ENCODE measurements around the gene ILK.

Gene ILK

DNA sequence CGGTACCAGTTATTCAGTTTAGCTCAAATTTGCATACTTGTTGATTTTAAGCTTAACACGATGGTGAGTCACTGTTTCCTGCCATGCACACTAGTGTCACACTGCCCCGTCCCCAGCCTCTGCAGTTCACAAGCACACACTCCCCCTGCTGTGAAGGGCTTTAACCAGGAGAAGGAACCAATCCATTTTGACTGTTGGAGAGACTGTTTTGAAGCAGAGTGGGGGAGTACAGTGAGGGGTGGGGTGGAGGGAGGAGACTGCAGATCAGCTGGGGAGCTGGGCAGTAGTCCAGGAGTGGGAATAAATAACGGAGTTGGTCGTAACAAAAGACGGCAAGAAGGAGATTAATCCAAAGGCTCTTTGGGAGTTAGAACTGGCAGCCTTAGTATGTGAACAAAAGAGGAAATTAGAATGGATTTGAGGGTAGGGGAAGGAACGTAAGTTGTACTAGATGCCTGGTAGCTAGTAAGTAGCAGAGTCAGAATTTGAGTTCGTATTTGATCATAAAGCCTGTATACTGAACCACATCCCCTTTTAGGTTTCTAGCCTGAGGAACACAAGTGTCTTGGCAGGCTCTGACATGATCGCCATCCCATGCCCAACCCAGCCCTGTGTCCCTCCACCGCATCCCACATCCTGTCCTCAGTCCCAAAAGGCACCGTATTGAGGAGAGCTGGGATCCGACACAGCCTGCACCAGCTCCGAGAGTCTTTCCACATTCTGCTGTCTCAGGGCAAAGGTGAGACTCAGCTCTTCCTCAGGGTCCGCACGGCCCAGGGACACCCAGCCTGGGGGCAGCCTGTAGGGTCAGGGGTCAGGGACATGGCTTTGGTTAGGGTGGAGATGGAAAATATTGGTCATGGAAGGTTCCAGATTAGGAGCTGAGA, 14.8 kb downstream of the ILK start:
- Histone ChIP-seq H3K4me2 (peak overlapping the region; percentile 95 to 100 (median 97)), H3K9me3 (replicated peaks in 1 of 11) (no peaks in the 10 kb centered on the region), H3K27ac (peak overlapping the region; percentile 65 to 96 (median 86)), H3K4me3 (peak overlapping the region; percentile 73 to 96 (median 80)), H3K27me3 (no peaks in the 10 kb centered on the region), H4K20me1 (peaks cover 0 to 40% (median 0%) of the 10 kb centered on the region in 11 experiments; a peak in 6 of 22 replicates), H3K9ac (peak overlapping the region; percentile 83 to 95 (median 85)), H3K36me3 (peaks cover 16 to 45% (median 34%) of the 10 kb centered on the region in 11 experiments), H3K4me1 (peaks cover 32 to 70% (median 50%) of the 10 kb centered on the region in 10 experiments)
- no peak for TF ChIP-seq Cebpa-rat (IDR thresholded peaks at IDR 0.05)

DNA sequence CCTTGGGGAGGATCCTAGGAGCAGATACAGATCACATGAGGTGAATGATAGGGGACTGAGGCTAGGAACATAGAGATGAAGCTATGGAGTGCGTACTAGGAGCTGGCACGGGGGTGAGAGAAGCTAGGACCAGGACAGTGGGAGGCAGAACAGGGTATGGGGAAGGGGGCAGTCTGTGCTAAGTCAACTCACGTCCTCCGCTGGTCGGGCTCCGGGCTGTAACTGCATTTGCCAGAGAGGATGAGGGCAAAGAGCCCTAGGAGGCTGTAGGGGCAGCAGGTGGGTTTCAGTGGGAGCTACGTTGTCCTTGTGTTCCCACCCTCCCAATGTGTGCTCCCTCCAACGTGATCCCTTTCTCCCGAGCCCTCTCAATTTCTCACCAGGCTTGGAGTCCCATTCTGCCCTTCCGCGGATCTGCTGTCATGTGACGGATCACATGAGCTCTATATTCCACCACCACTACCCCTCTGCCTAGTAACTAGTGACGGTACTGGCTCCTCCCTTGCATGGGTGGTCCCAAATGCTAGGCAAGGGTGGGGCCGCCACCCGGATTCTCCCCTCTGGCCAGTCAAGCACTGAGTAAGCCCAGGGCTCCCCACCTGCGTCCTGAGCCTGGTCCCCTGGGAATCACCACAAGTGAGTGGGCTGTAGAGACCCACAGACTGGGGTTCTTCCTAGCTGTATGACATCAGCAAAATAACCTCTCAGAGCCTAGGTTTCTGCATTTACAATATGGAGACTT, 15.6 kb downstream of the ILK start, which contains the start of gene TPP1:
Gene TPP1, minus strand, starts transcription at position 419 of the 742 bp plus-strand sequence. Its CDS starts 22 bp downstream, at position 397.
- Histone ChIP-seq H4K20me1 (peaks cover 0 to 38% (median 0%) of the 10 kb centered on the region in 11 experiments; a peak in 6 of 22 replicates), H3K27me3 (no peaks in the 10 kb centered on the region), H3K4me1 (peaks cover 29 to 61% (median 46%) of the 10 kb centered on the region in 10 experiments), H3K27ac (peak within 1 kb of the TSS; percentile 65 to 96 (median 86)), H3K9me3 (replicated peaks in 1 of 11) (no peaks in the 10 kb centered on the region), H3K9ac (peak within 1 kb of the TSS; percentile 83 to 95 (median 85)), H3K36me3 (peaks cover 24 to 47% (median 30%) of the 10 kb centered on the region in 11 experiments), H3K4me2 (peak within 1 kb of the TSS; percentile 95 to 100 (median 97)), H3K4me3 (peak within 1 kb of the TSS; percentile 73 to 96 (median 80))
- no peak for TF ChIP-seq Cebpa-rat (IDR thresholded peaks at IDR 0.05)

DNA sequence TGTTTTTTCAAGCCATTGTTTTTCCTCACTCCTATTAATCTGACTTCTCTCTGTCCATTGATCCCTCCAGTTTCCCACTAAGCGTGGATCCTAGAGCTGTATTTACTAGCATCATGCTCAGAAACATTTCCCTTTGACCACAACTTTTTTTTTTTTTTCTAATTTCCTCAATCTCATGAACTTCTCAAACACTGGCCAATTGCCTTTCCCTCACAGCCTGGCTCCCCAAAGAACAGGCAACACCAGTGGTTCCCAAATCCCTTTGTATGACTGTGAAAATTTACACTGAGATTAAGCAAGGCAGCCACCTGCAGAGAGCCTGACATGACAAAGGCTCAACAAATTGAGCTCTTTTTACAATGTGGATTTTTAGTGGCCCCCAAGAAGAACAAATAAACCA, 17.1 kb downstream of the ILK start:
- no peaks in the 10 kb centered on the region for H3K27me3 ChIP-seq
- peaks cover 0 to 25% (median 0%) of the 10 kb centered on the region in 11 experiments; a peak in 6 of 22 replicates for H4K20me1 ChIP-seq
- H3K9ac ChIP-seq = no peak overlapping the region
- H3K27ac ChIP-seq = no peak overlapping the region; a peak in 2 of 22 replicates
- H3K4me3 ChIP-seq = no peak overlapping the region
- peaks cover 29 to 49% (median 44%) of the 10 kb centered on the region in 10 experiments for H3K4me1 ChIP-seq
- no peaks in the 10 kb centered on the region for H3K9me3 ChIP-seq (replicated peaks in 1 of 11)
- peak overlapping the region in 5 of 11 experiments; percentile 6 to 97 (median 95); a peak in 9 of 22 replicates for H3K4me2 ChIP-seq
- H3K36me3 ChIP-seq = peaks cover 20 to 47% (median 29%) of the 10 kb centered on the region in 11 experiments
- no peak for TF ChIP-seq Cebpa-rat (IDR thresholded peaks at IDR 0.05)

DNA sequence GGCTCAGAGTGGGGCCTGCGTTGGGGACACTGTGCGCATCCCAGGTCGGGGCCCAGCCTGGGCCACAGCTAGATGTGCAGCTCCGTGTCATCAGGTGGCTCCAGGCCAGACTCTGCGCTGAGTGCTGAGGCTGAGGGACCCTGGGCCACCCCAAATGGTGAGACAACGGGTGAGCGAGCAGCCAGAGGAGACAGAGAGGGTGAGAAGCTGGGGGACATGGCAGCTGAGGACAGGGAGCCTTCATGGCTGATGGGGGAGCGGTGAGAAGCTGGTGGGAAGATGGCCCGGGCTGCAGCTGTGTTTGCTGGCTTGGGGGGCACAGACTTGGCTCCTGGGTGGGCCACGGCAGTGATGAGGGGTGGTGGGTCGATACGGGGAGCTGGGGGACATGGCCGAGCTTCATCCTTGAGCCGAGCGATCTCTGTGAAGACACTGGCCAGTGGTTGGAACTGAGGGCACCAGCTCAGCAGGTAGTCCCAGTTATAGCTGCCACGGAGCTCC, 18.2 kb downstream of the ILK start:
- Histone ChIP-seq H3K9me3 (replicated peaks in 1 of 11) (no peaks in the 10 kb centered on the region), H3K4me2 (peak overlapping the region in 7 of 11 experiments; percentile 12 to 96 (median 32); a peak in 6 of 22 replicates)

DNA sequence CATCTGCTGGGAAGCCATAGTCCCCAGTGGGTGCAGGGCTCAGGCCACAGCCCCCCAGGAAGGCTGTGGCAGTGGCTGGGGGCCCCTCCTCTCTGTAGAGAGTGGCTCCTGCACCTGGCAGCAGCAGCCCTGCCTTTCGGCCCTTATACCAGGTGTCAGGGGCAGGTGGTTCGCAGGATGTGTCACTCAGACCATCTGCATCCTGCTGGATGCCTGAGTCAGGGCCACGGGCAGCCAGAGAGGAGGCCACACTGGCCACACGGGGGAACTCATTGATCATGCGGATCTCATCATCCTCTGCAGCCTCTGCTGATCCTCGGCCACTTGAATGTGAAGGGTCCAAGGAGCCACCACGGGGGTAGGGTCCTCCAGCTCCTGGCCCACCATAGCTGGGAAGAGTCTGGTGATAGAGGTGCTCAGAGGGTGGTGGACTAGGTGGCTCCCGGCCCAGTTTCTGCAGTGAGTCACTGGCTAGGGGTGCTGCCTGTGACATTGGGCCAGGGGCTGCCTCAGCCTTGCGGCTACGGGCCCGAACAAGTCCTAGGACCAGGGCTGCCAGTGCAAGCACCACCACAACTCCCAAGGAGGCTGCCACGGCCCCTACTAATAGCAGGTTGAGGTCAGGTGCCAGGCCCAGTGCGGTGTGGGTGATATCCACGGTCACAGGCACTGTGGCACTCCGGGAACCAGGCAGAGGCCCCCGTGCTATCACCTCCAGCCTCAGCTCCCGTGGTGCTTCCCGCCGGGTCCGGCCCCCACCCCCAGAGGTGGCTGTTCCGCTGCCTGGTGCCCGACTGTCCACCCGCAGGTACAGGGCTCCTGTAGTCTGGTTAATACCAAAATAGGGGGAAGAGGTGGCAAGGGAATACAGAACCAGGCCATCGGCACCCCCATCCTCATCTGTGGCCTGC, 18.9 kb downstream of the ILK start:
- TF ChIP-seq Cebpa-rat (IDR thresholded peaks at IDR 0.05) = no peak

More for the DNA sequence above, 18.2 kb downstream of the ILK start:
- no peak for TF ChIP-seq Cebpa-rat (IDR thresholded peaks at IDR 0.05)
- H3K4me1 ChIP-seq = peaks cover 29 to 47% (median 37%) of the 10 kb centered on the region in 10 experiments
- no peak overlapping the region; a peak in 1 of 22 replicates for H3K9ac ChIP-seq
- H3K27ac ChIP-seq = peak overlapping the region in 1 of 11 experiments; percentile 9; a peak in 1 of 22 replicates
- H3K27me3 ChIP-seq = no peaks in the 10 kb centered on the region
- no peak overlapping the region for H3K4me3 ChIP-seq
- peaks cover 0 to 14% (median 0%) of the 10 kb centered on the region in 11 experiments; a peak in 6 of 22 replicates for H4K20me1 ChIP-seq
- H3K36me3 ChIP-seq = peaks cover 16 to 47% (median 31%) of the 10 kb centered on the region in 11 experiments

DNA sequence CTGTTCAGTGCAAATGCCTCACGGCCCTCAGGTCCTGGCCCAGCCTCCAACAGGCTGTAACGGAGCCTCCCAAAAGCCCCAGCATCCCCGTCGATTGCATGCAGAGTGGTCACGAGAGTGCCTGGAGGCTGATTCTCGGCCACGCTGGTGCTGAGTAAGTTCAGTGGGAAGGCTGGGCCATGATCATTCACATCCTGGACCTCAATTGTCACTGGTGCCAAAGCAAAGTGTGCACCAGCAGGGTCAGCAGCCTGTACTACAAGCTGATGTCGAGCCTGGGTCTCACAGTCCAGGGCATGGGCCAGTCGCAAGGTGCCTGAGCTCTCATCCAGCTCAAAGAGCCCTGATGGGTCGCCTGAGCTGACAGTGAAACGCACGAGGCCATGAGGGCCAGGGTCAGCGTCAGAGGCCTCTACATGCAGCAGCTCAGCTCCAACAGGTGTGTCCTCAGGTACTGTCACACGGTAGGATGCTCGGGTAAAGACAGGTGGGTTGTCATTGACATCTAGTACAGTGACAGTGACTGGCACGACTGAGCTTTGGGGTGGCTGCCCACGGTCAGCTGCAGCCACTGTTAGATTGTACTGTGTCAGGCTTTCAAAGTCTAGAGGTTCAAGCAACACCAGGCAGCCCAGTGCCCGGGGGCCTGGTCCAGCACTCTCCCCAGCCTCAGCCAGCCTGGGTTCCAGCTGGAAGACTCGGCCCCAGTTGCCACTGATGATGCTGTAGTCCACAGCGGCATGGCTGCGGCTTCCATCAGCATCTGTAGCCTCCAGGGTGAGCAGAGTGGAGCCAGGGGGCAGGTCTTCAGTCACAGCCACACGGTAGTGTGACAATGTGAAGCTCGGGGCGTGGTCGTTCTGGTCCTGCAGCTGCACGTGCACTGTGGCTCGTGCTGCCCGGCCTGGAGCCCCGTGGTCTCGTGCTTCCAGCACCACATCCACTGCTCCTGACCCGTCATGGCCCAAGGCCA, 20.1 kb downstream of the ILK start:
- no peak for TF ChIP-seq Cebpa-rat (IDR thresholded peaks at IDR 0.05)
- Histone ChIP-seq H4K20me1 (no peaks in the 10 kb centered on the region; a peak in 1 of 22 replicates), H3K4me1 (peaks cover 11 to 39% (median 25%) of the 10 kb centered on the region in 10 experiments), H3K4me3 (no peak overlapping the region), H3K36me3 (peaks cover 6 to 58% (median 42%) of the 10 kb centered on the region in 11 experiments; a peak in 21 of 22 replicates), H3K4me2 (no peak overlapping the region), H3K9me3 (replicated peaks in 1 of 11) (no peaks in the 10 kb centered on the region), H3K27ac (no peak overlapping the region), H3K27me3 (no peaks in the 10 kb centered on the region), H3K9ac (no peak overlapping the region)

More for the DNA sequence above, 18.9 kb downstream of the ILK start:
- H3K9ac ChIP-seq = no peak overlapping the region; a peak in 1 of 22 replicates
- peak overlapping the region in 1 of 11 experiments; percentile 9; a peak in 2 of 22 replicates for H3K27ac ChIP-seq
- peaks cover 0 to 6% (median 0%) of the 10 kb centered on the region in 11 experiments; a peak in 6 of 22 replicates for H4K20me1 ChIP-seq
- no peak overlapping the region for H3K4me3 ChIP-seq
- peaks cover 23 to 45% (median 31%) of the 10 kb centered on the region in 10 experiments for H3K4me1 ChIP-seq
- peaks cover 9 to 50% (median 33%) of the 10 kb centered on the region in 11 experiments; a peak in 21 of 22 replicates for H3K36me3 ChIP-seq
- no peaks in the 10 kb centered on the region for H3K27me3 ChIP-seq
- H3K9me3 ChIP-seq (replicated peaks in 1 of 11) = no peaks in the 10 kb centered on the region
- H3K4me2 ChIP-seq = peak overlapping the region in 6 of 11 experiments; percentile 12 to 54 (median 30); a peak in 10 of 22 replicates
